Subcutaneous adipose tissue (tissue), 4 donors: ENCODE data around the gene NMUR2. TPM values are rescaled to one million over a fixed set of nuclear protein-coding genes. Genes with fewer than 3 reads are reported as not detected.

Experiments
- CTCF ChIP-seq: fragments of 450-650 bp; IDR thresholded peaks from one replicate; pipeline ENCODE4 v1.5.1; 2016; ENCODE audit warnings: low read depth, mild to moderate bottlenecking, control low read depth, antibody characterized with exemption, moderate library complexity
- total RNA-seq, 4 donors: library from RNA; depleted of rRNA; stranded (reverse); fragments of >200 nt; gene quantifications; one replicate each; pipeline ENCODE4 v1.1.0, GENCODE V29; 2016

Gene NMUR2
- total RNA-seq, 4 donors from 2014 or later, result not detected

- no peak for TF ChIP-seq CTCF
These were observed 15.8 kb downstream of the NMUR2 start for GRCh38 chr5:152389208-152389849.

- no peak for TF ChIP-seq CTCF
These were observed 16.5 kb downstream of the NMUR2 start for GRCh38 chr5:152388610-152389009.

- no peak for TF ChIP-seq CTCF
These were observed 24.5 kb downstream of the NMUR2 start for GRCh38 chr5:152380415-152381123.

GRCh38 chr5:152379331-152379730 lies 25.7 kb downstream of the NMUR2 start:
- TF ChIP-seq CTCF, result no peak

GRCh38 chr5:152378730-152379129 lies 26.3 kb downstream of the NMUR2 start:
- TF ChIP-seq CTCF, result no peak

- no peak for TF ChIP-seq CTCF
These were observed 28.2 kb downstream of the NMUR2 start for GRCh38 chr5:152376886-152377285.

- TF ChIP-seq CTCF, result no peak
These were observed 30.3 kb downstream of the NMUR2 start for GRCh38 chr5:152374711-152375275.
